Activated gamma-delta T cell (primary cell): ENCODE measurements around the gene MEN1.

Experiments used
- DNase-seq: peaks from one replicate; lab custom pipeline; 2025; lab: John Stamatoyannopoulos, UW

MEN1 gene

GRCh38 chr11:64762674-64763525 lies 47.5 kb downstream of the MEN1 start:
- DNase-seq = no peak

- no peak for DNase-seq
Measured at GRCh38 chr11:64762277-64762673, 48.1 kb downstream of the MEN1 start.

GRCh38 chr11:64760759-64761420 lies 49.5 kb downstream of the MEN1 start:
- no peak for DNase-seq

- no peak for DNase-seq
Measured at GRCh38 chr11:64759722-64760719, 50.3 kb downstream of the MEN1 start, which contains the start of gene PYGM. TSS of gene PYGM (minus strand) at chr11:64759974. CDS start at chr11:64759898, 76 bp downstream.

- no peak for DNase-seq
Measured at GRCh38 chr11:64759131-64759721, 51.1 kb downstream of the MEN1 start.

- no peak for DNase-seq
Measured at GRCh38 chr11:64758330-64759079, 51.8 kb downstream of the MEN1 start.

GRCh38 chr11:64757549-64758329 lies 52.6 kb downstream of the MEN1 start:
- DNase-seq = no peak

- no peak for DNase-seq
Measured at GRCh38 chr11:64755681-64756361, 54.5 kb downstream of the MEN1 start.

- no peak for DNase-seq
Measured at GRCh38 chr11:64754919-64755662, 55.3 kb downstream of the MEN1 start.

GRCh38 chr11:64754124-64754918 lies 56.0 kb downstream of the MEN1 start:
- no peak for DNase-seq
